ENCODE data around the gene C2CD5.

Gene C2CD5

GRCh38 chr12:22526836-22527235 is 17.5 kb downstream of the C2CD5 start:
- DNase-seq (ENCODE audit: insufficient read length, low spot score) (no peak), FAIRE-seq (no peak)
- TF ChIP-seq, protein P1, sequence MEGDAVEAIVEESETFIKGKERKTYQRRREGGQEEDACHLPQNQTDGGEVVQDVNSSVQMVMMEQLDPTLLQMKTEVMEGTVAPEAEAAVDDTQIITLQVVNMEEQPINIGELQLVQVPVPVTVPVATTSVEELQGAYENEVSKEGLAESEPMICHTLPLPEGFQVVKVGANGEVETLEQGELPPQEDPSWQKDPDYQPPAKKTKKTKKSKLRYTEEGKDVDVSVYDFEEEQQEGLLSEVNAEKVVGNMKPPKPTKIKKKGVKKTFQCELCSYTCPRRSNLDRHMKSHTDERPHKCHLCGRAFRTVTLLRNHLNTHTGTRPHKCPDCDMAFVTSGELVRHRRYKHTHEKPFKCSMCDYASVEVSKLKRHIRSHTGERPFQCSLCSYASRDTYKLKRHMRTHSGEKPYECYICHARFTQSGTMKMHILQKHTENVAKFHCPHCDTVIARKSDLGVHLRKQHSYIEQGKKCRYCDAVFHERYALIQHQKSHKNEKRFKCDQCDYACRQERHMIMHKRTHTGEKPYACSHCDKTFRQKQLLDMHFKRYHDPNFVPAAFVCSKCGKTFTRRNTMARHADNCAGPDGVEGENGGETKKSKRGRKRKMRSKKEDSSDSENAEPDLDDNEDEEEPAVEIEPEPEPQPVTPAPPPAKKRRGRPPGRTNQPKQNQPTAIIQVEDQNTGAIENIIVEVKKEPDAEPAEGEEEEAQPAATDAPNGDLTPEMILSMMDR (IDR thresholded peaks at IDR 0.05; ENCODE audit: insufficient read depth, missing control alignments): no peak

DNA sequence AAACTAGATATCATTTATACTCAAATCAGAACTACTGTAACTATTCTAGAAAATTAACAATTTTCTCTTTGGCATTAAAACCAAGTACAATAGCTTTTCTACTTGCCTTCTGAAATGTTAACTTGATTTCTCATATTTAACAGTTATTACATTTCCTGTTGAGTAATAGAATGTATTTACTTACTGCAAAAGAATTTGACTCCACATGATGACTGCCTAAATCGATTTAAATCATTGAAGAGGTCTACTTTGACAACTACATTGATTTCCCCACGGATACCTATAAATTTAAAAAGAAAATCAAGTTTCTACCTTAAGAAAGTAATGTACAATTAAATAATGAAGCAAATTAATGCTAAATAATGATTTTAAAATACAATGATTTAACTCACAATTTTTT is 18.9 kb downstream of the C2CD5 start:
- no peak for FAIRE-seq
- TF ChIP-seq, protein P1 (IDR thresholded peaks at IDR 0.05; ENCODE audit: insufficient read depth, missing control alignments): no peak

DNA sequence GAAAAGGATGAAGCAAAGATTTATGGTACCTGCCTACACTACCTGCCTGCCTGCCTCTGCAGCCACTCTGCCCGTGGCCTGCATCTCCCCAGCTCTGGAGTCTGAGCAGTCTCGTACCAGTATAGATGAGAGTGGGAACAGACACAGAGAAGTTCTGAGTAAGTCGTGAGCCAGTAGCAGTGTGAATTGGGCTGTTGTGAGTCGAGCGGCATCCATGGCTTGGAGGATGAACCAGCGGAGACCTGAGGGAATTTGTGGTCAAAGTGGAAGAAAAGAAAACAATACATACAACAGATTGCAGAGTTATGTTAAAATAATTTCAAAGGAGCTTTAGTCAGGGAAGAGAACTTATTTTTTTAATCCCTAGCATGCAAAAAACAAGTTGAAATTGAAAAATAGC is 25.3 kb downstream of the C2CD5 start:
- TF ChIP-seq, protein P1 (IDR thresholded peaks at IDR 0.05; ENCODE audit: insufficient read depth, missing control alignments): no peak
- FAIRE-seq: no peak
- DNase-seq (ENCODE audit: insufficient read length, low spot score): no peak

More for the DNA sequence above, 18.9 kb downstream of the C2CD5 start:
- DNase-seq (ENCODE audit: insufficient read length, low spot score): no peak

DNA sequence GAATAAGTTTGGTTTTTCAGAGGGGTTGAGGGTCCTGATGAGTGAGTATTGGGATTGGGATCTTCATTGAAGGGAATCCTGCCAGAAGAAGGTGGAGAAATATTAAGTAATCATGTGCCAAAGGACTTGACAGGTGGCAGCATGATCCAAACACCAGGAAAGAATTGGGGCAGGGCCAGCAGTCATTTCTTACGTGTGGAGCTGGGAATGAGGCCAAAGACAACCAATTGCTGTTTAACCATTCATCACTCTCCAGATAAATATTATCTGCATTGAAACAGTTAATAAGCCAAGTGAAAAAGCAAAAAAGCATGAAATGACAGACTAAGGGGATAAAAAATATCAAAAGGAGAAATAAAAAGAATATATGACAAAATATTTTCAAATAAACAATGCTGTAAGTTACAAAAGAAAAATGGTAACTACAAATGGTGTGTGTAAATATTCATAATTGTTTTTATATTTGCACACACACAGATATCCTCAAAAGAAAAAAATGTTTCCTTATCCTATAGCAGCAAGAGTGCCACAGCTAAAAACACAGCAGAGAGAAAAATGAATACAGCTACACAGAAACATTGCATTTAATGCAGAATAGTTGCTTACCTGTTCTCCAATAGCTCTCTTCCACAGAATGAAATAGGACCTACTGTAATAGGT is 26.2 kb downstream of the C2CD5 start:
- TF ChIP-seq, protein P1 (IDR thresholded peaks at IDR 0.05; ENCODE audit: insufficient read depth, missing control alignments): no peak
- FAIRE-seq (no peak), DNase-seq (ENCODE audit: insufficient read length, low spot score) (no peak)

DNA sequence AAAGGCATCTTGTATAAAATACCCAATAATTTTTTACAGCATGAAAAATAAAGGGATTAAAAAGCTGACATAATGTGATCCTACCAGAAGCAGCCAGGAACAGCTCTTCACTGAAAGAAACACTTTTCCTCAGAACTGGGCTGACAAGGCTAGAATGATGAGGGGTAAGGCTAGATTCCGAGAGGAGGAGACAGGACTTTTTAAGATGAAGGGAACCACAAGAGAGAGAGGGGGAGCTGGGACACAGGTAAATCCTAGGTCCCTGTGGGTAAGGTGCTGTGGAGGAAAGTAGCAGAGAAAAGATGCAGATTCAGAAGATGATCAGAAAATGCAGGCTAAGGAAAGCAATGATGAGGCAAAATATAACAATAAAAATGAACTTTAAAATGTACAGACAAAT is 29.5 kb downstream of the C2CD5 start:
- FAIRE-seq (no peak), DNase-seq (ENCODE audit: insufficient read length, low spot score) (no peak)
- TF ChIP-seq, protein P1 (IDR thresholded peaks at IDR 0.05; ENCODE audit: insufficient read depth, missing control alignments): no peak

DNA sequence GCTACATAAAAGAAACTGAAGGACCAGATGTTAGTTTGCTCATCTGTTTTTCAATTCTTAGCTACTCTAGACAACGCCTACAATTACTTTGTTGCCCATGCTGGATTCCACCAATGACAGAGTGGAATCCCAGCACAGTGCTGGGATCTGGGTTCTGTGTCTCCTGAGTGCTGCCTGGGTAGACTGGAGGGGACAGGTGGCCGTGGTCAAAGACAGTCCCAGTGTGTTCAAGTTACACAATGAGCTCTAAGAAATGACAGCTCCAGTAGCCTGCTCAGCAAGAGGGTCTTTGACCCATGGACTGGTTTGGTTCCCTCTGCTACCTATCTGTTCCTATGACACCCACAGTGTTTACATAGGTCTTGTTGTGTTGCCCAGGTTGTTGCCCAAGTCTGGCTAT is 38.5 kb downstream of the C2CD5 start:
- FAIRE-seq: no peak
- TF ChIP-seq, protein P1 (IDR thresholded peaks at IDR 0.05; ENCODE audit: insufficient read depth, missing control alignments): no peak
- DNase-seq (ENCODE audit: insufficient read length, low spot score): no peak

DNA sequence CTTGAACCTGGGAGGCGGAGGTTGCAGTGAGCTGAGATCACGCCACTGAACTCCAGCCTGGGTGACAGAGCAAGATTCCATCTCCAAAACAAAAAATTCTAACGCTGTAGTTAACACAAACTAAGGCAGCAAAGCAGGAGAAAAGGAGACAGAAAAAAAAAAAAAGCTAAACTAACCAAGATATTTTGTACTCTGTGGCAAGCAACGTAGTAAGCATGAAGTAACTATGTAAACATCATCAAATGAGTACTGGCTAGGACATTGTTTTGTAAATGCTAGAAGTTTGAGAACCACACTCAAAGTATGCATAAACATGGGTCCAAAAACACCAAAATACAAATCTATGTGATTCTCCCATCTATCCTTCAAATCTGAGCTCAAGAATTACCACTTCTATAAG is 44.2 kb downstream of the C2CD5 start:
- FAIRE-seq (no peak), DNase-seq (ENCODE audit: insufficient read length, low spot score) (no peak)
- TF ChIP-seq, protein P1 (IDR thresholded peaks at IDR 0.05; ENCODE audit: insufficient read depth, missing control alignments): no peak
